Right cardiac atrium (tissue), 5 donors: Measurements from ENCODE around the gene SPRR1A. TPM values are rescaled to one million over a fixed set of nuclear protein-coding genes. Genes with fewer than 3 reads are reported as not detected.
"Not testable (repeated sequence)": the region's sequence is repeated elsewhere in the genome, so short reads cannot be mapped to it uniquely, and the experiment has no call there.

Experiments
- ATAC-seq, 2 donors: fragments of 200-7000 bp; cut with Tn5 transposase; one replicate each; pipeline versions ENCODE4 v1.8.0 to v1.9.1; 2020; ENCODE audit warnings: moderate library complexity in 2 of 2, mild to moderate bottlenecking in 1 of 2
- DNase-seq, 3 donors: peaks; one replicate each; pipeline ENCODE4 v3.0.0-alpha.2; 2020
- H3K27ac ChIP-seq: one replicate; pipeline ENCODE4 v1.5.1; 2013; ENCODE audit warnings: mild to moderate bottlenecking, low read length, control low read depth, moderate library complexity
- H3K27me3 ChIP-seq: one replicate; pipeline ENCODE4 v1.6.1; 2013; ENCODE audit not compliant: control insufficient read depth, insufficient read depth
- H3K4me1 ChIP-seq: one replicate; pipeline ENCODE4 v1.6.1; 2013; ENCODE audit warnings: low read length; ENCODE audit not compliant: control insufficient read depth, insufficient read depth
- H3K4me3 ChIP-seq: one replicate; pipeline ENCODE4 v1.5.1; 2013; ENCODE audit warnings: low read length, control low read depth
- H3K9me3 ChIP-seq: one replicate; pipeline ENCODE4 v1.6.1; 2013; ENCODE audit warnings: low read length; ENCODE audit not compliant: control insufficient read depth
- WGBS: extraction: QIAGEN DNeasy Blood & Tissue Kit; methylation state at CpG from one replicate; pipeline ENCODE4 v1.1.7; 2013; 5-methylcytosine and 5-hydroxymethylcytosine counted together
- intact Hi-C, 4 donors: fragments of 100-400 bp; cut with DNase I; formaldehyde crosslinking; loops; one replicate each; pipeline versions ENCODE4 v1.11.0 to v1.14.0; 2022 to 2023
- polyA plus RNA-seq: library from polyadenylated mRNA; stranded (reverse); fragments of 200-250 nt; gene quantifications from one replicate; pipeline ENCODE4 v1.2.3, GENCODE V29; 2013
- total RNA-seq, 4 donors: library from RNA; stranded (reverse); fragmentation: NEBNext Ultra II Directional; extraction: Animal tissue kit (Norgen Biotek cat#: 25700); gene quantifications; one replicate each; pipeline ENCODE4 v1.2.1, GENCODE V29; 2021
- donor health status: healthy with polysubstance abuse.
- donor health status: DM: no; HTN: yes; CAD: no.
- donor health status: DM: no; HTN: no; CAD: no.
- donor health status: DM: no; HTN: yes; CAD: no; lungs with severe emphysema.
- donor health status: DM: yes; HTN: yes; CAD: no.

The SPRR1A gene
- total and polyA plus RNA-seq, 5 donors, result not detected

- intact Hi-C loops, result no loop called here
- no peak overlapping the region for H3K4me3 ChIP-seq
- no peak overlapping the region for H3K27ac ChIP-seq
- DNase-seq (no peak), ATAC-seq (no peak)
- WGBS, result 48% methylated on average over 7 of the region's 7 CpGs
- no peaks in the 10 kb centered on the region for H3K9me3 ChIP-seq
- H3K27me3 ChIP-seq, result no peaks in the 10 kb centered on the region
- H3K4me1 ChIP-seq, result no peaks in the 10 kb centered on the region
These were observed 14.0 kb downstream of the SPRR1A start for GRCh38 chr1:152997901-152998300.

GRCh38 chr1:152998476-152998875, 14.6 kb downstream of the SPRR1A start:
- Histone ChIP-seq H3K27me3 (no peaks in the 10 kb centered on the region), H3K4me1 (no peaks in the 10 kb centered on the region), H3K4me3 (no peak overlapping the region), H3K27ac (no peak overlapping the region), H3K9me3 (no peaks in the 10 kb centered on the region)
- intact Hi-C loops, result no loop called here
- ATAC-seq (no peak), DNase-seq (no peak)
- WGBS, result 71% methylated on average over 4 of the region's 4 CpGs

GRCh38 chr1:152999818-153000217, 15.9 kb downstream of the SPRR1A start:
- no peak overlapping the region for H3K27ac ChIP-seq
- H3K4me1 ChIP-seq, result no peaks in the 10 kb centered on the region
- ATAC-seq, result no peak
- WGBS, result 68% methylated on average over 6 of the region's 6 CpGs
- intact Hi-C loops, result no loop called here
- H3K27me3 ChIP-seq, result no peaks in the 10 kb centered on the region
- H3K4me3 ChIP-seq, result no peak overlapping the region
- DNase-seq, result no peak
- no peaks in the 10 kb centered on the region for H3K9me3 ChIP-seq

- no peaks in the 10 kb centered on the region for H3K9me3 ChIP-seq
- H3K4me1 ChIP-seq, result no peaks in the 10 kb centered on the region
- no peak for DNase-seq
- no peaks in the 10 kb centered on the region for H3K27me3 ChIP-seq
- 86% methylated on average over 1 of the region's 1 CpG for whole genome bisulfite sequencing
- H3K27ac ChIP-seq, result no peak overlapping the region
- intact Hi-C loops, result no loop called here
- no peak overlapping the region for H3K4me3 ChIP-seq
- no peak for ATAC-seq
These were observed 16.4 kb downstream of the SPRR1A start for GRCh38 chr1:153000294-153000693.

GRCh38 chr1:153001382-153001781, 17.5 kb downstream of the SPRR1A start, which contains the start of gene SPRR3:
Gene SPRR3, plus strand, starts transcription at chr1:153001749. Its CDS starts 1,272 bp downstream, at chr1:153003021.
- Histone ChIP-seq H3K27me3 (no peaks in the 10 kb centered on the region), H3K4me1 (no peaks in the 10 kb centered on the region), H3K27ac (no peak within 1 kb of the TSS), H3K4me3 (no peak within 1 kb of the TSS), H3K9me3 (no peaks in the 10 kb centered on the region)
- intact Hi-C loops, result no loop called here
- WGBS, result 56% methylated on average over 2 of the region's 2 CpGs
- no peak for DNase-seq
- ATAC-seq, result no peak

GRCh38 chr1:153011235-153011758, 27.4 kb downstream of the SPRR1A start:
- H3K4me3 ChIP-seq, DNase-seq, H3K4me1 ChIP-seq, H3K27me3 ChIP-seq, ATAC-seq, H3K27ac ChIP-seq, H3K9me3 ChIP-seq, intact Hi-C loops: not testable (repeated sequence)
- 79% methylated on average over 8 of the region's 8 CpGs for WGBS

GRCh38 chr1:153021829-153022228, 37.9 kb downstream of the SPRR1A start:
- H3K27me3 ChIP-seq, ATAC-seq, H3K4me1 ChIP-seq, H3K9me3 ChIP-seq, H3K4me3 ChIP-seq, intact Hi-C loops, H3K27ac ChIP-seq, DNase-seq: not testable (repeated sequence)
- 6% methylated on average over 2 of the region's 2 CpGs for WGBS

GRCh38 chr1:153022340-153022739, 38.5 kb downstream of the SPRR1A start:
- H3K27me3 ChIP-seq, DNase-seq, H3K9me3 ChIP-seq, H3K4me3 ChIP-seq, ATAC-seq, H3K4me1 ChIP-seq, intact Hi-C loops, H3K27ac ChIP-seq: not testable (repeated sequence)
- 40% methylated on average over 9 of the region's 9 CpGs for WGBS

GRCh38 chr1:153023109-153023508, 39.2 kb downstream of the SPRR1A start:
- Histone ChIP-seq H3K27me3 (no peaks in the 10 kb centered on the region), H3K9me3 (no peaks in the 10 kb centered on the region), H3K4me3 (no peak overlapping the region), H3K4me1 (no peaks in the 10 kb centered on the region), H3K27ac (no peak overlapping the region)
- WGBS, result 85% methylated on average over 7 of the region's 7 CpGs
- ATAC-seq (no peak), DNase-seq (no peak)
- intact Hi-C loops, result no loop called here

GRCh38 chr1:153024413-153024812, 40.5 kb downstream of the SPRR1A start:
- intact Hi-C loops, result no loop called here
- Histone ChIP-seq H3K27ac (no peak overlapping the region), H3K4me1 (no peaks in the 10 kb centered on the region), H3K4me3 (no peak overlapping the region), H3K27me3 (no peaks in the 10 kb centered on the region), H3K9me3 (no peaks in the 10 kb centered on the region)
- ATAC-seq (no peak), DNase-seq (no peak)
- WGBS, result 75% methylated on average over 1 of the region's 1 CpG

GRCh38 chr1:153025797-153026196, 41.9 kb downstream of the SPRR1A start:
- Histone ChIP-seq H3K27me3 (no peaks in the 10 kb centered on the region), H3K4me3 (no peak overlapping the region), H3K27ac (no peak overlapping the region), H3K9me3 (no peaks in the 10 kb centered on the region), H3K4me1 (no peaks in the 10 kb centered on the region)
- ATAC-seq, result no peak
- 70% methylated on average over 1 of the region's 1 CpG for WGBS
- no peak for DNase-seq
- intact Hi-C loops, result no loop called here

GRCh38 chr1:153028766-153029165, 44.9 kb downstream of the SPRR1A start:
- WGBS, result 63% methylated on average over 1 of the region's 1 CpG
- no peaks in the 10 kb centered on the region for H3K4me1 ChIP-seq
- H3K27ac ChIP-seq, result no peak overlapping the region
- H3K4me3 ChIP-seq, result no peak overlapping the region
- H3K9me3 ChIP-seq, result no peaks in the 10 kb centered on the region
- DNase-seq (no peak), ATAC-seq (no peak)
- no peaks in the 10 kb centered on the region for H3K27me3 ChIP-seq
- intact Hi-C loops, result no loop called here
